Trophoblast cell (in vitro differentiated cells and primary cell): Measurements from ENCODE around the gene PCDHB5.
A peak's percentile ranks its signal among the peaks of the same experiment; 100 is the strongest.
"Not testable (repeated sequence)": the region's sequence is repeated elsewhere in the genome, so short reads cannot be mapped to it uniquely, and the experiment has no call there.

Experiments used
- DNase-seq, 2 donors: peaks; one replicate each; pipeline ENCODE4 v3.0.0-alpha.2; 2016
- H2AFZ ChIP-seq: 2 replicates; pipeline ENCODE4 v1.6.1; 2013; ENCODE audit warnings: low read length, moderate library complexity, mild to moderate bottlenecking; ENCODE audit not compliant: insufficient read depth, poor library complexity
- H2AK5ac ChIP-seq: 2 replicates; pipeline ENCODE4 v1.6.1; 2013; ENCODE audit warnings: mild to moderate bottlenecking, low read length
- H2BK120ac ChIP-seq: 2 replicates; pipeline ENCODE4 v1.6.1; 2013; ENCODE audit warnings: low read length, mild to moderate bottlenecking, moderate library complexity; ENCODE audit not compliant: insufficient read depth, poor library complexity
- H2BK12ac ChIP-seq: 2 replicates; pipeline ENCODE4 v1.6.1; 2013; ENCODE audit warnings: mild to moderate bottlenecking, low read length, moderate library complexity
- H2BK5ac ChIP-seq: 2 replicates; pipeline ENCODE4 v1.6.1; 2013; ENCODE audit warnings: low read length, low read depth, moderate library complexity, mild to moderate bottlenecking; ENCODE audit not compliant: poor library complexity
- H3K14ac ChIP-seq: 2 replicates; pipeline ENCODE4 v1.6.1; 2013; ENCODE audit warnings: mild to moderate bottlenecking, low read length
- H3K18ac ChIP-seq: 2 replicates; pipeline ENCODE4 v1.6.1; 2013; ENCODE audit warnings: mild to moderate bottlenecking, low read length
- H3K23ac ChIP-seq: 2 replicates; pipeline ENCODE4 v1.6.1; 2013; ENCODE audit warnings: low read length
- H3K27ac ChIP-seq: 2 replicates; pipeline ENCODE4 v1.5.1; 2013; ENCODE audit warnings: low read depth, mild to moderate bottlenecking, inconsistent platforms, low read length, moderate library complexity
- H3K27me3 ChIP-seq: 2 replicates; pipeline ENCODE4 v1.6.1; 2013; ENCODE audit warnings: inconsistent platforms, mild to moderate bottlenecking, low read length, moderate library complexity; ENCODE audit not compliant: insufficient read depth
- H3K36me3 ChIP-seq, 2 experiments: 1 replicate in 1 of 2; 2 replicates in 1 of 2; pipeline ENCODE4 v1.6.1; 2013; ENCODE audit warnings: low read length in 2 of 2, mild to moderate bottlenecking in 2 of 2, moderate library complexity in 1 of 2; ENCODE audit not compliant: insufficient read depth in 2 of 2, control insufficient read depth in 1 of 2
- H3K4ac ChIP-seq: 2 replicates; pipeline ENCODE4 v1.6.1; 2013; ENCODE audit warnings: low read depth, mild to moderate bottlenecking, low read length, moderate library complexity
- H3K4me1 ChIP-seq, 2 experiments: 1 replicate in 1 of 2; 2 replicates in 1 of 2; pipeline ENCODE4 v1.6.1; 2013; ENCODE audit warnings: low read length in 2 of 2, mild to moderate bottlenecking in 2 of 2, moderate library complexity in 1 of 2; ENCODE audit not compliant: insufficient read depth in 2 of 2, control insufficient read depth in 1 of 2
- H3K4me2 ChIP-seq: 2 replicates; pipeline ENCODE4 v1.6.1; 2013; ENCODE audit warnings: inconsistent platforms, mild to moderate bottlenecking, low read length, moderate library complexity
- H3K4me3 ChIP-seq: 2 replicates; pipeline ENCODE4 v1.5.1; 2013; ENCODE audit warnings: mild to moderate bottlenecking, low read depth, low read length, inconsistent platforms
- H3K79me1 ChIP-seq: one replicate; pipeline ENCODE4 v1.6.1; 2013; ENCODE audit warnings: low read length
- H3K79me2 ChIP-seq: 2 replicates; pipeline ENCODE4 v1.6.1; 2013; ENCODE audit warnings: low read length, mild to moderate bottlenecking; ENCODE audit not compliant: control insufficient read depth, insufficient read depth, poor library complexity
- H3K9ac ChIP-seq: 2 replicates; pipeline ENCODE4 v1.6.1; 2013; ENCODE audit warnings: mild to moderate bottlenecking, low read length
- H3K9me3 ChIP-seq: 2 replicates; pipeline ENCODE4 v1.6.1; 2013; ENCODE audit warnings: low read depth, mild to moderate bottlenecking, control low read depth, inconsistent platforms, low read length; ENCODE audit not compliant: insufficient read depth
- H4K12ac ChIP-seq: 2 replicates; pipeline ENCODE4 v1.6.1; 2013; ENCODE audit warnings: low read depth, mild to moderate bottlenecking, low read length, moderate library complexity
- H4K8ac ChIP-seq: 2 replicates; pipeline ENCODE4 v1.6.1; 2013; ENCODE audit warnings: low read depth, mild to moderate bottlenecking, low read length, moderate library complexity
- H4K91ac ChIP-seq: one replicate; pipeline ENCODE4 v1.6.1; 2013; ENCODE audit warnings: low read depth, mild to moderate bottlenecking, low read length, moderate library complexity
- WGBS: extraction: QIAGEN DNeasy Blood & Tissue Kit; methylation state at CpG from one replicate; pipeline ENCODE4 v1.1.7; 2013; ENCODE audit warnings: missing lambda C conversion rate; ENCODE audit not compliant: insufficient read length, insufficient coverage; ENCODE audit errors: extremely low coverage; 5-methylcytosine and 5-hydroxymethylcytosine counted together

Gene PCDHB5

DNA sequence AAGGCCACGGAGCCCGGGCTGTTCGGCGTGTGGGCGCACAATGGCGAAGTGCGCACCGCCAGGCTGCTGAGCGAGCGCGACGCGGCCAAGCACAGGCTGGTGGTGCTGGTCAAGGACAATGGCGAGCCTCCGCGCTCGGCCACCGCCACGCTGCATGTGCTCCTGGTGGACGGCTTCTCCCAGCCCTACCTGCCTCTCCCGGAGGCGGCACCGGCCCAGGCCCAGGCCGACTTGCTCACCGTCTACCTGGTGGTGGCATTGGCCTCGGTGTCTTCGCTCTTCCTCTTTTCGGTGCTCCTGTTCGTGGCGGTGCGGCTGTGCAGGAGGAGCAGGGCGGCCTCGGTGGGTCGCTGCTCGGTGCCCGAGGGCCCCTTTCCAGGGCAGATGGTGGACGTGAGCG, 32.5 kb upstream of the PCDHB5 start:
- H3K79me2 ChIP-seq, H3K9ac ChIP-seq: not testable (repeated sequence)
- no CpG with 5 or more reads among the region's 38 CpGs for WGBS

DNA sequence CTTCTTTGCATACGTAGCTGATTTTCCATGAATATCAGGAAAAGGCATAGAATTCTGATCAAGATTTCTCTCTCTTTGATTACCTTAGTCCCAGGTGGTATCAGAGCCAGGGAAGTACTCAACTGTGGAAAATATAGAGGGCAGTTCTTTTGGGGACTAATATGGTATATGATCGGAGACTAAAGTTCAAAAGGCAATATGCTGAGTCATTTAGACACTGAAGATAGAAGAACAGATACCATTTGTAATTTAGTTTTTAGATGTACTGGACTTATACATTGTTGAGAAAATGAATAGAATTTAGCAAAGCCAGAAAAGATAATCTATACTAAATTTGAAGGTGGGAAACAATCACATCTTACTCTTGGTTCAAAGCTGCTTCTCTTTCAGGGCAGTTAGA, 29.7 kb upstream of the PCDHB5 start:
- whole genome bisulfite sequencing: no CpG with 5 or more reads among the region's 2 CpGs
- DNase-seq: no peak

More for the DNA sequence above, 32.5 kb upstream of the PCDHB5 start:
- H2BK5ac ChIP-seq, H3K9me3 ChIP-seq, H4K91ac ChIP-seq, H3K27me3 ChIP-seq, H3K36me3 ChIP-seq, H2BK12ac ChIP-seq, H2AFZ ChIP-seq, H3K4ac ChIP-seq, H3K14ac ChIP-seq, DNase-seq, H3K18ac ChIP-seq, H3K79me1 ChIP-seq, H3K4me3 ChIP-seq, H3K23ac ChIP-seq, H3K27ac ChIP-seq, H2AK5ac ChIP-seq, H3K4me1 ChIP-seq, H3K4me2 ChIP-seq, H4K8ac ChIP-seq, H2BK120ac ChIP-seq, H4K12ac ChIP-seq: not testable (repeated sequence)

DNA sequence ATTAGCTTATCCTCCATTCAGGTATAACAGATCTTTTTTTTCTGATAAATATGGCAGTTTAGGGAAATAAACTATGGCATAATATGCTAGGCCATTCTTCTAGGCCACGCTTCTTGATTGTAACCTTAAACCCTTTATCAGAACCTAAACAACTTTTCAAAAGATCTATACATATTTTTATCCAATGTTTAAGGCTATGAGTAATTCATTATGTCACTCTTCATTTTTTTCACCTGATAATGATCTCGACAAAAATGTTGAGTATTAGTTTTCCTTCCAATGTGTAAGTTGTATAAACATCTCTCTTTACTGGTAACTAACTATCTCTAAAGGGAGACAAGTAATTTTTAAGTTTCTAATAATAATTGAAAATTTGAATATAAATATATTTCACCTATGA, 15.8 kb upstream of the PCDHB5 start:
- no peak overlapping the region for H3K14ac ChIP-seq
- H2BK5ac ChIP-seq: no peak overlapping the region
- H3K27me3 ChIP-seq: no peaks in the 10 kb centered on the region
- no peak overlapping the region for H2BK120ac ChIP-seq
- H3K4ac ChIP-seq: no peak overlapping the region
- H3K4me1 ChIP-seq: no peaks in the 10 kb centered on the region
- peaks cover 4% of the 10 kb centered on the region for H3K9me3 ChIP-seq
- DNase-seq: peak in 1 of 2 donors; percentile 43
- H3K79me2 ChIP-seq: no peaks in the 10 kb centered on the region
- no peak overlapping the region for H3K23ac ChIP-seq
- H3K79me1 ChIP-seq: no peaks in the 10 kb centered on the region
- no peak overlapping the region for H3K18ac ChIP-seq
- peaks cover 0 to 3% of the 10 kb centered on the region in 2 experiments for H3K36me3 ChIP-seq
- WGBS: no CpG with 5 or more reads among the region's 2 CpGs
- H3K9ac ChIP-seq: no peak overlapping the region
- no peak overlapping the region for H3K4me2 ChIP-seq
- no peak overlapping the region for H2AK5ac ChIP-seq
- H4K8ac ChIP-seq: no peak overlapping the region
- H3K4me3 ChIP-seq: no peak overlapping the region
- H3K27ac ChIP-seq: no peak overlapping the region
- H2BK12ac ChIP-seq: no peak overlapping the region
- no peak overlapping the region for H4K12ac ChIP-seq
- H4K91ac ChIP-seq: no peak overlapping the region
- H2AFZ ChIP-seq: no peak overlapping the region

More for the DNA sequence above, 29.7 kb upstream of the PCDHB5 start:
- Histone ChIP-seq H3K27ac (no peak overlapping the region), H3K4me2 (no peak overlapping the region), H3K27me3 (no peaks in the 10 kb centered on the region), H4K8ac (no peak overlapping the region), H3K4me1 (no peaks in the 10 kb centered on the region), H3K36me3 (peaks cover 7% of the 10 kb centered on the region in 2 experiments), H3K14ac (no peak overlapping the region), H3K79me1 (no peaks in the 10 kb centered on the region), H3K4ac (no peak overlapping the region), H3K23ac (no peak overlapping the region), H2BK5ac (no peak overlapping the region), H4K91ac (no peak overlapping the region), H2BK12ac (no peak overlapping the region), H2AFZ (no peak overlapping the region), H2AK5ac (no peak overlapping the region), H2BK120ac (no peak overlapping the region), H3K9me3 (peaks cover 4% of the 10 kb centered on the region), H3K18ac (no peak overlapping the region), H3K79me2 (no peaks in the 10 kb centered on the region), H4K12ac (no peak overlapping the region), H3K4me3 (no peak overlapping the region), H3K9ac (no peak overlapping the region)

DNA sequence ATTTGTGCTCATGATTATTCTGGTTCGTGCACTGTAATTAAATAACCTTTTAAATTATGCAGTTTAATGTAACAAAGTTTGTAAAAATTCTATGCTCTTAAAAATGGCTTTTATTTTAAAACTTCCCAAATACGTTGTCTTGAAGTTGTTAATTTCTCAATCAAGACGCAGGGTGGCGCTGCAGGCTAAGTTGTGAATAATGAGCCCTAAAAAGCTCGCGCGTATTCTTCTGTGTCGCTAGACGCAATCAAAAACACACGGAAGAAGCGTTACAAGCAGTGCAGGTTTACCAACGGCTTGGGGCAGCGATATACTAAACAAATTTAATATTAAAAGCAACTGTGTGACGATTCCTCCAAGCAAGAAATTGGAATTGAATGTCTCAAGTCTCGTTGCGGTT, 13.4 kb upstream of the PCDHB5 start, which contains the start of gene PCDHB4:
TSS of gene PCDHB4 (plus strand) at position 256 of the 400 bp plus-strand sequence. CDS start 181 bp downstream, outside the sequence.
- no peak within 1 kb of the TSS for H3K4me3 ChIP-seq
- H3K4ac ChIP-seq: no peak within 1 kb of the TSS
- DNase-seq: no peak
- no peak within 1 kb of the TSS for H2AK5ac ChIP-seq
- no peak within 1 kb of the TSS for H2BK120ac ChIP-seq
- H3K36me3 ChIP-seq: peaks cover 0 to 3% of the 10 kb centered on the region in 2 experiments
- H3K4me1 ChIP-seq: no peaks in the 10 kb centered on the region
- H4K12ac ChIP-seq: no peak within 1 kb of the TSS
- no CpG with 5 or more reads among the region's 16 CpGs for whole genome bisulfite sequencing
- H2BK5ac ChIP-seq: no peak within 1 kb of the TSS
- H2AFZ ChIP-seq: no peak within 1 kb of the TSS
- H3K27ac ChIP-seq: no peak within 1 kb of the TSS
- H3K23ac ChIP-seq: no peak within 1 kb of the TSS
- no peaks in the 10 kb centered on the region for H3K79me2 ChIP-seq
- no peak within 1 kb of the TSS for H3K9ac ChIP-seq
- H4K8ac ChIP-seq: no peak within 1 kb of the TSS
- no peak within 1 kb of the TSS for H3K14ac ChIP-seq
- H3K9me3 ChIP-seq: peaks cover 4% of the 10 kb centered on the region
- H2BK12ac ChIP-seq: no peak within 1 kb of the TSS
- H4K91ac ChIP-seq: no peak within 1 kb of the TSS
- H3K27me3 ChIP-seq: no peaks in the 10 kb centered on the region
- H3K4me2 ChIP-seq: no peak within 1 kb of the TSS
- no peak within 1 kb of the TSS for H3K18ac ChIP-seq
- no peaks in the 10 kb centered on the region for H3K79me1 ChIP-seq
